T-helper 1 cell (primary cell): ENCODE measurements around the gene CREB3L1.

ENCODE experiments used
- DNase-seq, 5 donors: peaks; one replicate each; pipeline ENCODE4 v3.0.0-alpha.2; 2012 to 2020
- total RNA-seq, 4 donors: gene quantifications; one replicate each; lab custom pipeline; 2026; lab: John Stamatoyannopoulos, UW

The CREB3L1 gene, protein sequence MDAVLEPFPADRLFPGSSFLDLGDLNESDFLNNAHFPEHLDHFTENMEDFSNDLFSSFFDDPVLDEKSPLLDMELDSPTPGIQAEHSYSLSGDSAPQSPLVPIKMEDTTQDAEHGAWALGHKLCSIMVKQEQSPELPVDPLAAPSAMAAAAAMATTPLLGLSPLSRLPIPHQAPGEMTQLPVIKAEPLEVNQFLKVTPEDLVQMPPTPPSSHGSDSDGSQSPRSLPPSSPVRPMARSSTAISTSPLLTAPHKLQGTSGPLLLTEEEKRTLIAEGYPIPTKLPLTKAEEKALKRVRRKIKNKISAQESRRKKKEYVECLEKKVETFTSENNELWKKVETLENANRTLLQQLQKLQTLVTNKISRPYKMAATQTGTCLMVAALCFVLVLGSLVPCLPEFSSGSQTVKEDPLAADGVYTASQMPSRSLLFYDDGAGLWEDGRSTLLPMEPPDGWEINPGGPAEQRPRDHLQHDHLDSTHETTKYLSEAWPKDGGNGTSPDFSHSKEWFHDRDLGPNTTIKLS
- total RNA-seq = 0 reads per million in 4 donors

DNA sequence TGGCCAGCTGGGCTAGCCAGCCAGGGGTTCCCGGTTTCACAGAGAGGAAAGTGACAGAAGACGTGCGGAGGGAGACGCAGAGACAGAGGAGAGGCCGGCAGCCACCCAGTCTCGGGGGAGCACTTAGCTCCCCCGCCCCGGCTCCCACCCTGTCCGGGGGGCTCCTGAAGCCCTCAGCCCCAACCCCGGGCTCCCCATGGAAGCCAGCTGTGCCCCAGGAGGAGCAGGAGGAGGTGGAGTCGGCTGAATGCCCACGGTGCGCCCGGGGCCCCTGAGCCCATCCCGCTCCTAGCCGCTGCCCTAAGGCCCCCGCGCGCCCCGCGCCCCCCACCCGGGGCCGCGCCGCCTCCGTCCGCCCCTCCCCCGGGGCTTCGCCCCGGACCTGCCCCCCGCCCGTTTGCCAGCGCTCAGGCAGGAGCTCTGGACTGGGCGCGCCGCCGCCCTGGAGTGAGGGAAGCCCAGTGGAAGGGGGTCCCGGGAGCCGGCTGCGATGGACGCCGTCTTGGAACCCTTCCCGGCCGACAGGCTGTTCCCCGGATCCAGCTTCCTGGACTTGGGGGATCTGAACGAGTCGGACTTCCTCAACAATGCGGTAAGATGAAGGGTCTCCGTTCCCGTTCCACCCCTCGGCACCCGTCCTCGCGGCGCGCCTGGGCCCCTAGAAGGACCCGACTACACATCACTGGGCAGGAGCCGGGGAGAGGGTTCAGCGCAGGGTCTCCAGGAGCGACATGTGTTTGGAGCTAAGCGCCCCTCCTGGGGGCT lies at the start of gene CREB3L1:
Gene CREB3L1 (plus strand): TSS at position 41 of the 765 bp plus-strand sequence. CDS start 450 bp downstream, at position 491.
- DNase-seq = no peak

DNA sequence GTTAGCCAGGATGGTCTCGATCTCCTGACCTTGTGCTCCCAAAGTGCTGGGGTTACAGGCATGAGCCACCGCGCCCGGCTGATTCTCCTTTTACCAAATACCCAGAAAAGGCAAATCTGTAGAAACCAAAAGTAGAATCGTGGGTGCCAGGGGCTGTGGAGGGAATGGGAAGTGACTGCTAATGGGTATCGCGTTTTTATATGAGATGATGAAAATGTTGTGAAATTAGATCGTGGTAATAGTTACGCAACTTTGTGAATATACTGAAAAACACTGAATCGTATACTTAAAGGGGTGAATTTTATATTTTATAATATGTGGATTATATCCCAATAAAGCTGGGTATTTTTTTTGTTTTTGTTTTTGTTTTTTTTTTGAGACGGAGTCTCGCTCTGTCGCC lies 48.2 kb upstream of the CREB3L1 start:
- no peak for DNase-seq

DNA sequence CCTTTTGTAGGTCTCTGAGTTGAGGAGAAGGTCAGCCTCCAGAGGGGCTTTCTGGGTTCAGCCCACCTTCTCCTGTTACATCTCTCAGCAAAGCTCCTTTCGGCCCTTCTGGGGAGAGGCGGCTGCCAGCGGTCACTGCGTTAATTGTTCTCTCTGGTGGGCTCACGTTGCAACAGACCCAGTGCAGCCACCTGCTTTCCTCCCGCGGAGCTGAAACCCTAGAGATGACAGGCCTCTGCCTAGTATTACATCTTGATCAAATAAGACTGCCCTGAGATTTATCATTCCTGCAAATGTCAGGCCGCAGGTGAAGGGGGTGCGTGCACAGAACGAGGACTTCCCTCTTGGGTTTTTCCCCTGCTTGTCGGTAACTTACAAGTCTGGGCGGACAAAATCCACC lies 43.2 kb upstream of the CREB3L1 start:
- no peak for DNase-seq

DNA sequence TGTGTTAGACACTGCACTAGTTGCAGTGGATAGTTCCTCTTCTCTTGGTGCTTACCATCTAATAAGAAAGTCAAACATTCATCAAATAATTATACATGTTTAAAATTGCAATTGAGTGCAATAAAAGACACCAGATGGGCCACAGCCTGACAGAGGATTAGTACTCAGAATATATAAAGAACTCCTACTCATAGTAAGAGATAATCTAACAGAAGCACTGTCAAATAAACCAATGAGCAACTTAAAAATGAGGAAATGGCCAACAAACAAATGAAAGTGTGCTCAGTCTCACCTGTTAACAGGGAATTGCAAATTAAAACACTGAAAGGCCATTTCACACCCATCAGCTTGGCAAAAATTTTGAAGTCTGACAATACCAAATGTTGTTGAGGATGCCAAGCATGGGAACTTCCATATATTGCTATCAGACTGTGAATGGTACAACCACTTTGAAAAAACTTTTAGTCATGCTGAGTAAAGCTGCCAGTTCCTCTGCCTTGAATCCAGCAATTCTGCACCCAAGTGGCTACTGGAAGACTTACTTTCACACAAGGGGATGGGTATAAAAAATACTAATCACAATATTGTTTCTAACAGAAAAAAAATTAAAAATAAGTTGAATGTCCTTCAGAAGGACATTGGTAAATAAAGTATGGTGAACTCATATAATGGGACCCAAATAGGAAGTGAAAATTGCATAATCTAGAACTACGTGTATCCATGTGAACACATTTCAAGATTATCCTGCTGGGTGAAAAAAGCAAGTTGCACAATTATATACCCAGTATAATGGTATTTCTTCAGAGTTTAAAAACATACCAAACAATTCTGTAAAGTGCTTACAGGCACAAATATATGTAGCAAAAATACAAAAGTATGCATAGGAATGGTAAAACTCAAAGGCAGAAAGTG lies 41.4 kb upstream of the CREB3L1 start:
- no peak for DNase-seq

DNA sequence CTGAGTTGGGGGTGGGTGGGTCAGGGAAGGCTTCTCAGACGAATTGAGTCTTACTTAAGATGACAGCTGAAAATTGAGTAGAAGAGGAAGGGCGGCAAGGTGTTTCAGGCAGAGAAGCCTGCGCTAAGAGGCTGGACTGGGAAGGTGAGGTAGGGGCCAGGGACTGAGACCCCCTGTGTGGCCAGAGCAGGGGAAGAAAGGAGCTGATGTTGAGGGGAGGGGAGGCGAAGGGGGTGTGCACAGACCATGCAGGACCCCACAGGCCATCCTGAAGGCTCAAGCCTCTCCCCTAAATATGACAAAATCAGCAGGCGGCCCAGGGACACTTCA lies 40.6 kb upstream of the CREB3L1 start:
- DNase-seq = no peak

DNA sequence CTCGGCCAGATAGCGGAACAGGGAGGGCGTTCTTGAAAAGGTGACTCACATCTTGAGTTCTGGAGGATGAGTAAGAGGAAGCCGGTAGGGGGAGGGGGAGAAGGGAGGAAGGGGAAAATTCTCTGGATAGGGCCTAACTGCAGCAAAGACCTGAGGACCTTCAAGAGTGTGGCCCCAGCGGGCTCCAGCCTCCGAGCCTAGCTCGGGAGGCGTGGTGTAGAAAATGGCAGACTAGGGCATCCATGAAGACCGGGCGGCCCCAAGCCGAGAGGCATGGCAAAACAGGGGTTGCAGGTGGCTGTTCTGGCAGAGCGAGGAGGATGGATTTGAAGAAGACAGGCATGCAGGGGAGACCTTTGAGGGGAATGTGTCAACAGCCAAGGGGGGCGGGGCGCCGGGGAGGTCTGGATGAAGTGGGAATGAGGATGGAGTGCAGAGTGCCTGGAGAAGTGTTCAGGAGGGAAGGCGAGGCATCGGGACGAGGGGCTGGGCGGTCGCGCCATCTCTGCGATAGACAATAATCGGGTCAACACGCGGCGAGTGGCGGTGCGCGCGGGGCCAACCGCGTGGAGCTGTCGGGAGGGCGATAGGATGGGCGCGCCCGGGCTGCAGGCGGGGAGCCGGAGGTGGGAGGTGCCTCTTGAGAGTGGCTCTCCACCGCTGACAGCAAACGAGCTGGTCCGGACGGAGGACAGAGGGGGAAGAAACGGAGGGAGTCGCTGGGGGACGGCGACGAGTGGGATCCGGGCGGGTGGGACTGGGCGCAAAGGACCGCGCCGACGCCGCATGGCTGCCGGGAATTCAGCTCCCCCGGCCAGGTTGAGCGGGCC lies 40.0 kb upstream of the CREB3L1 start:
- peak in 3 of 5 donors; percentile 33 to 78 (median 33) for DNase-seq

DNA sequence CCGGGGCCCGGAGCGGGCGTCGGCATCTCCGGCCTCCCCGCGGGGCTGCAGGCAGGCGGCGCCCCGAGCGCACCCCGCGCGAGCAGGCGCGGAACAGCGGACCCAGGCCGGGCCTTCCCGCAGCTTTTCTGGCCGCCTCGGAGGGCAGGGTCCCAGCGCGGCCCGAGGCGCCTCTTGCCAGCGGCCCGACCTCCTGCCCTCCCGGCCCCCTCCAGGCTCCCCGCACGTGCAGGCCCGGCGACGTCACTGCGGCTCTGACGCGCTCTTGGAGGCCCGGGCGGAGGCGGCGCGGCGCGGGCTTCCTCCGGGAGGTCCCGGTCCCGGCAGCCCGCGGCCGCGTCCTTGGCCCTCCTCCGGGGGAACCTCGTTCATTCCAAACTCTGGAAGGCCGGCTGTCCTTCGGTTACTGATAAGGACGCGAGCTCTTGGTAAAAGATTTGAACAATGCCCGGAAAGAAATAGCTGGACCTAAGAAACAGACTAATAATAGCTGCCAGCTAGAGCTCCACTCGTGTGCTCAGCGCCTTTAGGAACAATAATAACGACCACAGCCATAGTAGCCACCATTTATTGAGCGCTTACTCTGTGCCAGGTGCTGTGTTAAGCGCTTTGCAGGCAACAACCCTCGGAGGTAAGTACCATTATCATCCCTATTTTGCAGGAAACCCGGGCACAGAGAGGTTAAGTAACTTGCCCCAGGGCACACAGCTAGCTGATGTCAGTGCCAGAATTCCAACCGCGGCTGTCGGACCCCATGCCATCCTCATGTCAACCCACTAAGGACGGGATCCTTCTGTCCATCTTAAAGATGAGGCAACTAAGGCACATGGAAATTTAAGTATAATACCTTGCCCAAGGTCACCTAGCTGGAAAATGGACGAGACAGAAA lies 39.1 kb upstream of the CREB3L1 start:
- peak in 4 of 5 donors; percentile 38 to 76 (median 52) for DNase-seq

DNA sequence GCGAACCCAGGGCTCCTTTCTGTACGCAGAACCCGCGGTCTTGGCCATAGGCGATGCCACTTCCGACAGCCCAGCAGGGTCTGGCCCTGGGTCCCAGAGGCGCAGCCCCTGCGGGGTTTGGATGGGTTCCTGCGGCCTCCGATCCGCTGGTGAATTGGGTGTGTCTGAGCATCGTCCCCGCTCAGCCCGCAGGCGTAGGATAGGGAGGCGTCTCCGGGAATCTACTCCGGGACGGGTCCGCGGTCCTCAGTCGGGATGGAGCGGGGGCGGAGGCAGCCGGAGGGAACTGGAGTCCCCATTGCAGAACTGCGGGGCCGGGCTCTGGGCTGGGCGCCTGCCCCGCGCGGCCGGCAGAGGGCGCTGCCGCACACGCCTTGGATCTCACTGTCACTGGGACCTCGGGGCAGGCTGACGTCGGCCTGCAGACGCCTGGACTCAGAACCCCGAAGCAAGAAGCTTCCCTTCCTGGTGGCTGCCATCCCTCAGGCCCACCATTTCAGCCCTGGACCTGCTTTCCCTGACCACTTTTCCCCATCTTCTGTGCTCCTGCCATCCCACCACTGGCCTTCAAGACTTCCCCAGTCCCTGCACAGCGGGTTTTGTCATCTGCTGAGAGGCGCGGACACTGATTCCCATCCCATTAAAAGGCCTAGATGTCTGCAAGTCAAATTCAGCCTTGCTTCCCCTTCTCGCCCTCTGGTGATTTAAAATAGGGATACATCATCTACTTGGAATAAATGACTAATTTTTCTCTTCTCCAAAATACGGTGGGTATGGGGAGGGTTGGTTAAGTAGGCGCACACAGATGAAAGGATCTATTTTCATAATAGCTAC lies 38.3 kb upstream of the CREB3L1 start:
- DNase-seq = peak; percentile 50 to 86 (median 72)

DNA sequence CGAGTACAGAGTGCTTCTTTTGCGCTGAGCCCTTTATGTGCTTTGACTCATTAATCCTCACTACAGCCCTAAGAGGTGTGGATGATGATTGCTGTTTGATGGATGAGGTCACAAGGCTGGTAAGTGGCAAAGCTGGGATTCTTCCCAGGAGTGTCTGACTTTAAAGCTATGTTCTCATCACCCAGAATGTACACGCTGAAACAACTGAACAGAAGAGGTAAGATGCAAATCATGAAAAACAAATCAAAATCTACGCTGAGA lies 37.7 kb upstream of the CREB3L1 start:
- DNase-seq = no peak

DNA sequence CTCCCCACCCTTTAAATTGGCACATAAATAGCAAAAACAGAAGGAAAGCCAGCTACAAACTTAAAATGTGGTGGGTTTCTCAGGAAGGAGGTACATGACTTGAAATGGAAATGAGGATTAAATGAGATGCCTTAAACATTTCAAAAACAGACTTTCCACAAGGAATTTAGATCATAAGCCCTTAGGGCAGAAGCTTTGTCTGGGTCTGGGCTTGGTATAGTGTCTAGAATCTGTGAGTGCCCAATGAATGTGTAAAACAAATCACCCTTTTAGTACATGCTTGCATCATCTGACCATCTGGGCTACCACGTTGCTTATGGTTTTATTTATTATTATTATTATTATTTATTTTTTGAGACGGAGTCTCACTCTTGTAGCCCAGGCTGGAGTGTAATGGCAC lies 37.1 kb upstream of the CREB3L1 start:
- no peak for DNase-seq

DNA sequence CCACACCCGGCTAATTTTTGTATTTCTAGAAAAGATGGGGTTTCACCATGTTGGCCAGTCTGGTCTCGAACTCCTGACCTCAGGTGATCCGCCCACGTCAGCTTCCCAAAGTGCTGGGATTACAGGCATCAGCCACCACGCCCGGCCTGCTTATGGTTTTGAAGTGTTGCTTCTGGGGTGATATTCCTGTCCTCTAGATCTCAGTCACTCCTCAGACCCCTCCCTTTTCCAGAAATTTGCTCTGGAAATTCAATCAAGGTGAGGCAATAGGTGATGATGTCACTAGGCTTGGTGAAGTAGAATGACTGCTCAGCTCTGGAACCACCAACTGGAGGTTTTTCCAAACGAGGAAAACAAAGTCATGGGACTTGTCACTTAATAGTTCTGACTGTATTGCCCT lies 36.6 kb upstream of the CREB3L1 start:
- no peak for DNase-seq

DNA sequence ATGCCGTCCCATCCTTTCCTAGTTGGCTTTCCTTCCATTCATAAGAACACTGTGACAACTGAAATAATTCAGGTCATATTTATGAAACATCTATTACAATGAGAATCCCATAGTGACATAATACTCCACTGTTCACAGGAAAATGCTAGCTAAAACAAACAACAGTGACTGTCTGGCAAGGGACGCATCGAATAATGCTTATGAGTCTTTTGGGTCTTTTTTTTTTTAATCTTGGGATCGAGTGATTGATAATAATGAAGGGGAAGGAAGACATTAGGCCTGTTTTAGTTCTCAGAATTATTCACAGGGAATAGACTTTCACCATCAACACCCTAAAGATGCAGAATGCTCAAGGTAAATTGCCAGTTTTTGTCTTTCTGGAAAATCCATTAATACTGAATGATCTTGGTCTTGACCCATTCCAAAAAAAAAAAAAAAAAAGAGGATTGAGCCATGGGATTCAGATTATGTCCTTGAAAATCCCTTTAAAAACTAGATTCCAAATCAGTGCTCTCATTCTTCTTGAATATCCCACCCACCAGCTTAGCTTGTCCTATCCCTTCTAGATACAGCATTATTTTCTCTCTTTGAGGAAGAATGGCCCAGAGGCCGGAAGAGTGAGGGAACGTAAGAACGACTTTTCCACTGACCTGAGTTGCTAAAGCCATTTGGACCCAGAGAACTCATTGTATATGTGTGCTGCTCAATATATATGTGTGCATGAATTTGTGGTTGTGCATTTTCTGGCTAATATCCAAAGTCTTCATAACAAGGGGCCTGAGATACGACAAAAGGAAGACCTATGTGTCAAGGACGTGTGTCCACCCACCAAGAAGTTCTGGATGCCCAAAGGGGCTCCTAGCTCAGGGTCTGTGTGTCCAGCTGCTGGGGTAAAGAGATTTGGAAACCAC lies 35.2 kb upstream of the CREB3L1 start:
- DNase-seq = no peak

DNA sequence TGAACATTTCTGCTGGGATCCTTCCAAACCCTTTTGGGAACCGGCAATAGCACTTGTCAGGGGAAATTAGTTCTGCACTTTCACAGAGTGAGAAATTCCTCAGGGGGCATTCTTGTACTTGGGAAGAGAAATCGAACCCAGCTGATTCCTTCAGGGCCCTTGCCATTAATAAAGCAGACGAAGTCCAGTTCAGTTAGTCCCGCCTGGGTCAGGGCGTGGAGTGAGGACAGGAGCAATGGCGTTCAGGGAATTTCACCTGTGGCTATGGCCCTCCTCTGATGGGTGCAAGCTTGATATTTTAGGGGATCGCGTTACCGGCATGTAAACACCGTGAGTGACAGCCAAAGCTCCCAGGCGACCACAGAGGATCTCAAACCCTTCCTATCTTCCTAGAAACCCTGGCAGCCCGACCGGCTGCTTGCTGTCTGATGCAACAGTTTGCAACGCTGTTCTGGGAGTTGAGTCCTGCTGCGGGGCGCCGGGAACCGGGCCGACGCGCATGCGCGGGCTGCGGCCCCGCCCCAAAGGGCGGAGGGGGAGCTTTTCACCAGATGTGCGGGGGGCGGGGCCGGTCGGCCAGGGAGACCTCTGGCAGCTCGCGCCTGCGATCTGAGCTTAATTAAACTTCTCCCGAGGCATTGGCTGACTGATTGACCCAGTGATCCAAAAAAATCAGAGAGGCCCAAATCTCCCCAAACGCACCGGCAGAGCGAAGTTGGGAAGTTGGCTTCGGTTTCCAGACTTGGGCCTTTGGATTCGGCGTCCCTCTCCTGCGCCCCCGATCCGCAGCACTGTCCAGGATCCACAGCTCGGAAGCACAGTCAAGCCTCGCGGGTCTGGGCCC lies 34.3 kb upstream of the CREB3L1 start:
- DNase-seq = peak; percentile 76 to 97 (median 82)

DNA sequence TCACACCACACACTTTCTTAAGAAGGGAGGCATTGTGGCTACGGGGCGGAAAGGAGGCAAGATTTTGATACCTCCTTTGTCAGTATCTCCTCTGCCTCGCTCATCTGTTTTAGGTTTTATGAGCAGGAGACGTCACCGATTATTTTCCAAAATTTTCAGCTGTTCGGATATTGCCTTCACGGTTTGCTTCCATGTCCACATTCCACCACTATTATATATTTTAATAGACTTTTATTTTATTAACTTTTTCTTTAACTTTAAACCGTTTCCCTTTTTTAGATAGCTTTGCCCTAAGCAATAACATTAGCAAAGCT lies 33.7 kb upstream of the CREB3L1 start:
- no peak for DNase-seq

DNA sequence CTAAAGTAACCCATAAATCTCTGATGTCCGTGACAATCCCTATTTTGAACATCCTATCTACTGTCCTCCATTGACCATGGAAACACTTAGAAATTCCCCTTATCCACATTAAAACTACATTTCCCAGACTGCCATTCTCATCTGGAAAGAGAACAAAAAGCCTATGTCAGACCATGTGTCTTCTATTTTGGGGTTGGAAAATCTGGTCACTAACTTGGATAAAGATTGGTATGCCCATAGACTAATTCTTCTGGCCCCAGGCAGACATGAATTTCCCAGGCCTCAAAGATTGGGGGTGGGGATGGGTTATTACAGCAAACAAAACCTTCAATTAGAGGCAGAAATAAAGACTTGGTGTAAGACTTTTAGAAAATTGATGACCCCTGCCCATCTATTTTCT lies 30.9 kb upstream of the CREB3L1 start:
- DNase-seq = no peak

DNA sequence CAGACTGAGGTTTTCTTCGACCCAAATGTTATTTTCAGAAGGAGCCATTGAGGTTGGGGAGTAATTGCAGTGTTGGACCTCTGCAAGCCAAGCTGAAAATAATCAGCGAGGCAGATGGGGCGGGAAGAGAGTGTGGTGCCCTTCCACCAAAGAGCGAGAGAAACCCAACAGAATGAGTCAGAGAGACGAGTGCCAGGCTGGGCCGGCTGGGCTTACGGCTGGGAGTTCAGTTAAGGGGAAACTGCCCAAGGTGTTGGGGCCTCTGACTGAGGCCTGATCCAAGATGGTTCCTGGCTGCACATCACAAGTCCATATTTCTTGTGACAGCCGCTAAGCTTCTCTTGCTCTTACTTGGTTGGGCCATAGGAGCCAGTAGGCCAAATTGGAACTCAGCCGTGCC lies 30.4 kb upstream of the CREB3L1 start:
- no peak for DNase-seq

DNA sequence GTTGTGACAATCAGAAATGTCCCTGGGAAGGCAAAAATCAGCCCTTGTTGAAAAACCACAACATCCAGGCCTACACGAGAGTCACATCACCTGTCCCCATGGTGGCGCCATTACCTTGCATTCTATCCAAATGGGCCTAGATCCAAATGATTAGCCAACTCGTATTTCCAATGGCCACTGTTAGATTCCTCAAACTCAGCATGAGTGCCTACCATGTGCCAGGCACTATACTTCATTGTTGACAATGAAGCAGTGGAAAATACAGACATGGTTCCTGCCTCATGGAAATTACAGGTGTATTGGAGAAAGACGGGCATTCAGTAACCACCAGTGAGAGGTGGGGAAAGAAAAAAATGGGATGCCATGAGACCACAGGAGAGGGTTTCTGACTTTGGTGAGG lies 29.8 kb upstream of the CREB3L1 start:
- peak in 2 of 5 donors; percentile 40 to 41 for DNase-seq
